Measurements from ENCODE around the gene TMED7. TPM values are rescaled to one million over a fixed set of nuclear protein-coding genes. Genes with fewer than 3 reads are reported as not detected.

The TMED7 gene
- total RNA-seq, 1 experiment from 2014 or later: 71.5 TPM

DNA sequence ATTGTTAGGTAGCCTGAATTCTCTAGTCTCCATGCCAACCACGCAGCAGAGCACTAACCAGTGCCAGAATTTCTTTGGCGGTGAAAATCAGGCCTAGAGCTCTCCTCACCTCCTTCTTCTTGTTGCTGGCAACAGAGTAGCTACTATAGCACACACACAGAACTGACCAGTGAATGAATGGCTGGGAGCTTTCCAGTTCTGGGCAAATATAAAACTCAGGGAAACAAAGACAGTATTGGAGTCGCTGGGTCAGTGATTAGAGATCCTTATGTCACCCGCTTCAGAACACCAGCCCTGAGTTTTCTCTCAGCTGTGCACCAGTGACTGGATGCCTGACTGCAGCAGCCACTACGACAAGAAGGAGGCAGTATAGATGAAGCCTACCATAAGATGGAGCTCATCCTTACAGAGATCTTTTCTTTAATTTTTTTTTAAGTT, 54.4 kb downstream of the TMED7 start:
- intact Hi-C loops (cut with micrococcal nuclease; ENCODE audit: unreplicated experiment): no loop called here
- POLR2A ChIA-PET: no interaction called here

DNA sequence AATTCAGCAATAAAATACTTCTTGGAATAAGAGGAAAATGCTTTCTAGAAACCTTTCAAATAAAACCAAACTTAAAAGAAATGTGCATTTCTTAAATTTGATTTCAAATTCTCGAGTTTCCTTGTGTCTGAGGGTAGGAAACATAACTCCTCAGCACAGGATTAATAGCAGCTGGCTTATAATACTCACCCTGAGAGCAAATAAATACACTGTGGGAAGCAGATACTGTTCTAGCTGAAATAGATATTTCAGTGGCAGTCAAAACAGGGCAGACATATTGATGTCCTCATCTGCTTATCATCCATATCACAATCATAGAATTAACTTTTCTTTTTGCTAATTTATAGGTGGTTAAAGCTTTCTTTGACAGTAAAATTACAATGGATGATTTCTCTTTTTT, 57.2 kb downstream of the TMED7 start:
- ChIA-PET POLR2A (no interaction called here), CTCF (no interaction called here)
- Histone ChIP-seq H3K36me3 (ENCODE audit: control insufficient read depth, insufficient read depth, low read length) (no peaks in the 10 kb centered on the region), H3K4me3 (ENCODE audit: low read depth, low read length) (no peak overlapping the region), H3K9me3 (no peaks in the 10 kb centered on the region), H3K27me3 (replicated peaks; ENCODE audit: control insufficient read depth, insufficient read depth, low read length) (no peaks in the 10 kb centered on the region), H3K4me1 (no peaks in the 10 kb centered on the region)
- Mint-ChIP-seq H3K36me3 (ENCODE audit: insufficient read depth, unreplicated experiment) (no peaks in the 10 kb centered on the region), H3K4me3 (ENCODE audit: unreplicated experiment) (no peak overlapping the region), H3K9me3 (ENCODE audit: unreplicated experiment) (no peaks in the 10 kb centered on the region), H3K27ac (ENCODE audit: unreplicated experiment) (no peak overlapping the region), H3K27me3 (ENCODE audit: insufficient read depth, unreplicated experiment) (peaks cover 5% of the 10 kb centered on the region), H3K4me1 (ENCODE audit: low read depth, unreplicated experiment) (no peaks in the 10 kb centered on the region)
- BruUV-seq (replicated peaks): no TSS peak
- DNase-seq: no peak
- intact Hi-C loops (cut with micrococcal nuclease; ENCODE audit: unreplicated experiment): no loop called here
- TF ChIP-seq, protein P1, sequence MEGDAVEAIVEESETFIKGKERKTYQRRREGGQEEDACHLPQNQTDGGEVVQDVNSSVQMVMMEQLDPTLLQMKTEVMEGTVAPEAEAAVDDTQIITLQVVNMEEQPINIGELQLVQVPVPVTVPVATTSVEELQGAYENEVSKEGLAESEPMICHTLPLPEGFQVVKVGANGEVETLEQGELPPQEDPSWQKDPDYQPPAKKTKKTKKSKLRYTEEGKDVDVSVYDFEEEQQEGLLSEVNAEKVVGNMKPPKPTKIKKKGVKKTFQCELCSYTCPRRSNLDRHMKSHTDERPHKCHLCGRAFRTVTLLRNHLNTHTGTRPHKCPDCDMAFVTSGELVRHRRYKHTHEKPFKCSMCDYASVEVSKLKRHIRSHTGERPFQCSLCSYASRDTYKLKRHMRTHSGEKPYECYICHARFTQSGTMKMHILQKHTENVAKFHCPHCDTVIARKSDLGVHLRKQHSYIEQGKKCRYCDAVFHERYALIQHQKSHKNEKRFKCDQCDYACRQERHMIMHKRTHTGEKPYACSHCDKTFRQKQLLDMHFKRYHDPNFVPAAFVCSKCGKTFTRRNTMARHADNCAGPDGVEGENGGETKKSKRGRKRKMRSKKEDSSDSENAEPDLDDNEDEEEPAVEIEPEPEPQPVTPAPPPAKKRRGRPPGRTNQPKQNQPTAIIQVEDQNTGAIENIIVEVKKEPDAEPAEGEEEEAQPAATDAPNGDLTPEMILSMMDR (IDR thresholded peaks at IDR 0.05; ENCODE audit: insufficient read depth in 1 of 2, low read depth in 1 of 2, low read length in 1 of 2, severe bottlenecking in 1 of 2, unreplicated experiment in 1 of 2): no peak

More for the DNA sequence above, 54.4 kb downstream of the TMED7 start:
- H3K9me3 ChIP-seq: no peaks in the 10 kb centered on the region
- CTCF ChIA-PET: no interaction called here
- BruUV-seq (replicated peaks): no TSS peak
- Mint-ChIP-seq H3K4me1 (ENCODE audit: low read depth, unreplicated experiment) (no peaks in the 10 kb centered on the region), H3K27me3 (ENCODE audit: insufficient read depth, unreplicated experiment) (peaks cover 5% of the 10 kb centered on the region), H3K27ac (ENCODE audit: unreplicated experiment) (no peak overlapping the region), H3K36me3 (ENCODE audit: insufficient read depth, unreplicated experiment) (no peaks in the 10 kb centered on the region), H3K9me3 (ENCODE audit: unreplicated experiment) (no peaks in the 10 kb centered on the region), H3K4me3 (ENCODE audit: unreplicated experiment) (no peak overlapping the region)
- H3K27me3 ChIP-seq (replicated peaks; ENCODE audit: control insufficient read depth, insufficient read depth, low read length): no peaks in the 10 kb centered on the region
- TF ChIP-seq, protein P1 (IDR thresholded peaks at IDR 0.05; ENCODE audit: insufficient read depth in 1 of 2, low read depth in 1 of 2, low read length in 1 of 2, severe bottlenecking in 1 of 2, unreplicated experiment in 1 of 2): no peak
- H3K4me1 ChIP-seq: no peaks in the 10 kb centered on the region
- no peak for DNase-seq
- no peak overlapping the region for H3K4me3 ChIP-seq (ENCODE audit: low read depth, low read length)
- H3K36me3 ChIP-seq (ENCODE audit: control insufficient read depth, insufficient read depth, low read length): no peaks in the 10 kb centered on the region

DNA sequence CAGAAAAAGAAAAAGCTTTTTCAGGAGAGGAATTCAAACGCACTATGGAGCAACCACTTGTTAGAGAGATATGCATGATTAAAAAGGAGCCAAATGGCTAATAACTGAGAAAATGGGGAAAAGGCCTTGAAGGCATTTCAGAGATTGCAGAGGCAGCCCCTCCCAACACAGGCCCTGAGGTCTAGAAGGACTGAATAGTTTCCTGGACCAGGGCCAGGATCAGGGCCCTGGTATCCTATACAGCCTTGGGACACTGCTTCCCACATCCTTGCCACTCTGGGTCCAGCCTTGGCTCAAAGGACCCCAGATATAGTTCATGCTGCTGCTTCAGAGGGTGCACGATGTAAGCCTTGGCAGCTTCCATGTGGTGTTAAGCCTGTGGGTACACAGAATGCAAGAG, 60.6 kb downstream of the TMED7 start:
- POLR2A ChIA-PET: no interaction called here
- H3K4me3 Mint-ChIP-seq (ENCODE audit: unreplicated experiment): no peak overlapping the region
- H3K4me3 ChIP-seq (ENCODE audit: low read depth, low read length): no peak overlapping the region
- H3K4me1 Mint-ChIP-seq (ENCODE audit: low read depth, unreplicated experiment): no peaks in the 10 kb centered on the region
- H3K36me3 Mint-ChIP-seq (ENCODE audit: insufficient read depth, unreplicated experiment): no peaks in the 10 kb centered on the region
- DNase-seq: no peak
- TF ChIP-seq, protein P1 (IDR thresholded peaks at IDR 0.05; ENCODE audit: insufficient read depth in 1 of 2, low read depth in 1 of 2, low read length in 1 of 2, severe bottlenecking in 1 of 2, unreplicated experiment in 1 of 2): no peak
- no peaks in the 10 kb centered on the region for H3K9me3 Mint-ChIP-seq (ENCODE audit: unreplicated experiment)
- intact Hi-C loops (cut with micrococcal nuclease; ENCODE audit: unreplicated experiment): no loop called here
- CTCF ChIA-PET: interaction anchor here (1.4 kb wide), 1 partner anchor 9 kb away, joined by 7 read pairs; no protein-coding TSS in a partner anchor
- H3K36me3 ChIP-seq (ENCODE audit: control insufficient read depth, insufficient read depth, low read length): no peaks in the 10 kb centered on the region
- H3K27me3 ChIP-seq (replicated peaks; ENCODE audit: control insufficient read depth, insufficient read depth, low read length): no peaks in the 10 kb centered on the region
- H3K9me3 ChIP-seq: no peaks in the 10 kb centered on the region
- no TSS peak for BruUV-seq (replicated peaks)
- no peak overlapping the region for H3K27ac Mint-ChIP-seq (ENCODE audit: unreplicated experiment)
- H3K27me3 Mint-ChIP-seq (ENCODE audit: insufficient read depth, unreplicated experiment): peaks cover 5% of the 10 kb centered on the region
- no peaks in the 10 kb centered on the region for H3K4me1 ChIP-seq

Other genes with a start within 250 kb of the TMED7 start
- gene FEM1C, start 81.3 kb downstream of the TMED7 start, total RNA-seq (2022): 11.1 and 11.8 TPM in 2 replicates
- gene TICAM2, start 23.6 kb downstream of the TMED7 start, total RNA-seq (2022): 0.91 TPM in 2 replicates
- not detected in 2 replicates for gene CDO1, start 190.6 kb upstream of the TMED7 start, total RNA-seq (2022)
- 46.8 and 47.5 TPM in 2 replicates for gene ATG12, start 215.5 kb upstream of the TMED7 start, total RNA-seq (2022)
- 104 and 106 TPM in 2 replicates for gene AP3S1, start 215.9 kb upstream of the TMED7 start, total RNA-seq (2022)